ENCODE data around the gene DGAT2L6.

The DGAT2L6 gene

GRCh38 chrX:70166601-70167590, 10.4 kb upstream of the DGAT2L6 start:
- H3K23ac ChIP-seq (ENCODE audit: low read length) = no peak overlapping the region
- H2BK120ac ChIP-seq (ENCODE audit: low read depth, low read length) = no peak overlapping the region
- no peaks in the 10 kb centered on the region for H3K79me2 ChIP-seq (ENCODE audit: control insufficient read depth, insufficient read depth, low read length)
- peaks cover 3% of the 10 kb centered on the region for H3K4me1 ChIP-seq (ENCODE audit: control insufficient read depth, low read depth, low read length)
- no peak overlapping the region for H3K4me3 ChIP-seq (ENCODE audit: low read length)
- H2BK15ac ChIP-seq (replicated peaks; ENCODE audit: low read depth) = no peak overlapping the region
- H2AK5ac ChIP-seq (ENCODE audit: low read length) = no peak overlapping the region
- H3K18ac ChIP-seq (ENCODE audit: low read length) = no peak overlapping the region
- H3K79me1 ChIP-seq (ENCODE audit: low read length) = no peaks in the 10 kb centered on the region
- no peaks in the 10 kb centered on the region for H3K27me3 ChIP-seq (ENCODE audit: insufficient read depth, low read length, poor library complexity)
- no peaks in the 10 kb centered on the region for H3K36me3 ChIP-seq (ENCODE audit: control insufficient read depth, insufficient read depth, low read length)
- H3K27ac ChIP-seq (ENCODE audit: low read depth, low read length) = peak overlapping the region; percentile 45
- no CpG with 5 or more reads among the region's 19 CpGs for WGBS (ENCODE audit: extremely low coverage, insufficient coverage, low lambda C conversion rate)
- no peak overlapping the region for H3K9ac ChIP-seq (ENCODE audit: low read length)
- H3K56ac ChIP-seq (ENCODE audit: low read length) = peak overlapping the region; percentile 17
- no peak overlapping the region for H2BK5ac ChIP-seq (ENCODE audit: low read length)
- no peak overlapping the region for H3K4me2 ChIP-seq (ENCODE audit: low read length)
- DNase-seq = peak; percentile 35
- H4K8ac ChIP-seq (ENCODE audit: low read depth, low read length) = no peak overlapping the region
- H4K5ac ChIP-seq (ENCODE audit: low read length) = no peak overlapping the region
- H3K4ac ChIP-seq (ENCODE audit: low read depth, low read length) = no peak overlapping the region

DNA sequence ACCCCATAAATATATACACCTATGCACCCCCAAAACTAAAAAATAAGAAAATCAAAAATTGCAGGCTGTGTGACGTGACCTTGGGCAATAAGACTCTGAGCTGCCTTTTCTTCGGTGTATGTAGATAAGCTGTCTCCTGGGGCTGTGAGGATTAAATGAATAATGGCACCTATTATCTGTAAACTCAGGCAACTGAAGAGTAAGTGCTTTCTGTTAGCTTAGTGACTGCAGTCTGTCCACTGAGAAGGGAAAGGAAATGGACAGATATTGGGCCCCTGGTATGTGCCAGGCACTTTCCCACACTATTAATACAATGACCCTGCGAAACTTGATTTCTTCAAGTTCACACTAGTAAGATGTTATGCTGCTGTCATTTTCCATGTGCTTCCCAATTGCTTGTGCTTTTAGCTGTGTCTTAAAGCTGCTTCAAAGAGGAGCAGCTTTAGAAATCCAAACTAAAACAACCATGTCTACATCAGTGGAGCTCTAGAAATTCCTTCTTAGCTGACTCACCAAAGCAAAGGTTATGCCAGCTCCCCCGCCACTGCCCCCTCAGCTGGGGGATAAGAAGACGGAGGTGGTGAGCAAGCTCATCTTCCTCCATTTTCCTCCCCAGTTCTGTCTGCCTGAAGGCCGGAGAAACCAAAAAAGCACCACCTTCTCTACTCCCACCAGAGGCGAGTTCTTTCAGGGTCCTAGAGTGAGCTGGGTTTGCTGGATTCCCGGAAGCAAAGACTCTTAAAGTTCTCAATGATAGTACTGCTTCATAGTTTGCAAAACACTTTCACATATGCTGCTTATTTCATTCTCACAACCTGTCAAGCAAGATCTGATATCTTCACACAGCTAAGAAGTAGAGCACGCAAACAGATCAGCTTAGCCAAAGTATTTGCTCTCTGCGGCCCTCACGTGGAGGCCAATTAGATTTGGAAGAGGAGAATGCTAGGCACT, 8.8 kb upstream of the DGAT2L6 start:
- no peak overlapping the region for H3K18ac ChIP-seq (ENCODE audit: low read length)
- H3K27ac ChIP-seq (ENCODE audit: low read depth, low read length) = peak overlapping the region; percentile 57
- DNase-seq = peak; percentile 80
- peaks cover 3% of the 10 kb centered on the region for H3K4me1 ChIP-seq (ENCODE audit: control insufficient read depth, low read depth, low read length)
- H2BK120ac ChIP-seq (ENCODE audit: low read depth, low read length) = no peak overlapping the region
- H3K27me3 ChIP-seq (ENCODE audit: insufficient read depth, low read length, poor library complexity) = no peaks in the 10 kb centered on the region
- no peaks in the 10 kb centered on the region for H3K36me3 ChIP-seq (ENCODE audit: control insufficient read depth, insufficient read depth, low read length)
- no peak overlapping the region for H3K4ac ChIP-seq (ENCODE audit: low read depth, low read length)
- H3K79me1 ChIP-seq (ENCODE audit: low read length) = no peaks in the 10 kb centered on the region
- no peaks in the 10 kb centered on the region for H3K79me2 ChIP-seq (ENCODE audit: control insufficient read depth, insufficient read depth, low read length)
- H4K5ac ChIP-seq (ENCODE audit: low read length) = no peak overlapping the region
- no peak overlapping the region for H2BK15ac ChIP-seq (replicated peaks; ENCODE audit: low read depth)
- no peak overlapping the region for H2AK5ac ChIP-seq (ENCODE audit: low read length)
- no peak overlapping the region for H2BK5ac ChIP-seq (ENCODE audit: low read length)
- H3K23ac ChIP-seq (ENCODE audit: low read length) = no peak overlapping the region
- H3K9ac ChIP-seq (ENCODE audit: low read length) = no peak overlapping the region
- no CpG with 5 or more reads among the region's 11 CpGs for WGBS (ENCODE audit: extremely low coverage, insufficient coverage, low lambda C conversion rate)
- peak overlapping the region; percentile 60 for H3K56ac ChIP-seq (ENCODE audit: low read length)
- H4K8ac ChIP-seq (ENCODE audit: low read depth, low read length) = no peak overlapping the region
- H3K4me2 ChIP-seq (ENCODE audit: low read length) = peak overlapping the region; percentile 20
- H3K4me3 ChIP-seq (ENCODE audit: low read length) = no peak overlapping the region

GRCh38 chrX:70169281-70169680, 8.0 kb upstream of the DGAT2L6 start:
- WGBS (ENCODE audit: extremely low coverage, insufficient coverage, low lambda C conversion rate) = no CpG with 5 or more reads among the region's 7 CpGs
- Histone ChIP-seq H3K9ac (ENCODE audit: low read length) (no peak overlapping the region), H3K23ac (ENCODE audit: low read length) (no peak overlapping the region), H2BK15ac (replicated peaks; ENCODE audit: low read depth) (no peak overlapping the region), H3K18ac (ENCODE audit: low read length) (no peak overlapping the region), H3K56ac (ENCODE audit: low read length) (peak overlapping the region; percentile 34), H4K5ac (ENCODE audit: low read length) (no peak overlapping the region), H2AK5ac (ENCODE audit: low read length) (no peak overlapping the region), H3K27me3 (ENCODE audit: insufficient read depth, low read length, poor library complexity) (no peaks in the 10 kb centered on the region), H4K8ac (ENCODE audit: low read depth, low read length) (no peak overlapping the region), H3K79me2 (ENCODE audit: control insufficient read depth, insufficient read depth, low read length) (no peaks in the 10 kb centered on the region), H3K4me1 (ENCODE audit: control insufficient read depth, low read depth, low read length) (peaks cover 3% of the 10 kb centered on the region), H2BK5ac (ENCODE audit: low read length) (no peak overlapping the region), H3K27ac (ENCODE audit: low read depth, low read length) (no peak overlapping the region), H3K4me2 (ENCODE audit: low read length) (no peak overlapping the region), H3K79me1 (ENCODE audit: low read length) (no peaks in the 10 kb centered on the region), H3K4ac (ENCODE audit: low read depth, low read length) (no peak overlapping the region), H2BK120ac (ENCODE audit: low read depth, low read length) (no peak overlapping the region), H3K36me3 (ENCODE audit: control insufficient read depth, insufficient read depth, low read length) (no peaks in the 10 kb centered on the region), H3K4me3 (ENCODE audit: low read length) (no peak overlapping the region)
- no peak for DNase-seq

DNA sequence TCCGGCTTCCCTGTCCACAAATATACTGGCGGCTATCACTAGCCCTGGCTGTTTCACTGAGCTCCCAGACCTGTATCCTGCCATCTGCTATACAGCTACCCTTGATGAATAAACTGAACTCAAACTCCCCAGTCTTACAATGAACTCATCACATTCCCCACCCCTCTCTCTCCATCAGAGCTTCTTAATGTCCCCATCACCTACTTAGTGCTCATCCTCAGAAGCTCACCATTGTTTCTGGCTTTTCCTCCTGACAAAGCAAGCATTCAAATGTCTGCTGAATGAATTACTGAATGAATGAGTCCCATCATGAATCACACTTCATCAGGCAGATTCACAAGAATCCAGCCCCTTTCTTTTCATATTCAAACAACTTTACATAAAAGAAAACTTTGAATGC, 5.7 kb upstream of the DGAT2L6 start:
- Histone ChIP-seq H3K4me1 (ENCODE audit: control insufficient read depth, low read depth, low read length) (peaks cover 3% of the 10 kb centered on the region), H3K9ac (ENCODE audit: low read length) (no peak overlapping the region), H3K23ac (ENCODE audit: low read length) (no peak overlapping the region), H3K56ac (ENCODE audit: low read length) (no peak overlapping the region), H3K27me3 (ENCODE audit: insufficient read depth, low read length, poor library complexity) (no peaks in the 10 kb centered on the region), H3K27ac (ENCODE audit: low read depth, low read length) (no peak overlapping the region), H2BK15ac (replicated peaks; ENCODE audit: low read depth) (no peak overlapping the region), H3K4me3 (ENCODE audit: low read length) (no peak overlapping the region), H2BK120ac (ENCODE audit: low read depth, low read length) (no peak overlapping the region), H3K79me1 (ENCODE audit: low read length) (no peaks in the 10 kb centered on the region), H4K5ac (ENCODE audit: low read length) (no peak overlapping the region), H3K18ac (ENCODE audit: low read length) (no peak overlapping the region), H3K79me2 (ENCODE audit: control insufficient read depth, insufficient read depth, low read length) (no peaks in the 10 kb centered on the region), H2AK5ac (ENCODE audit: low read length) (no peak overlapping the region), H4K8ac (ENCODE audit: low read depth, low read length) (no peak overlapping the region), H3K36me3 (ENCODE audit: control insufficient read depth, insufficient read depth, low read length) (no peaks in the 10 kb centered on the region), H3K4me2 (ENCODE audit: low read length) (no peak overlapping the region), H2BK5ac (ENCODE audit: low read length) (no peak overlapping the region), H3K4ac (ENCODE audit: low read depth, low read length) (no peak overlapping the region)
- peak; percentile 4 for DNase-seq
- no CpG with 5 or more reads among the region's 2 CpGs for WGBS (ENCODE audit: extremely low coverage, insufficient coverage, low lambda C conversion rate)

DNA sequence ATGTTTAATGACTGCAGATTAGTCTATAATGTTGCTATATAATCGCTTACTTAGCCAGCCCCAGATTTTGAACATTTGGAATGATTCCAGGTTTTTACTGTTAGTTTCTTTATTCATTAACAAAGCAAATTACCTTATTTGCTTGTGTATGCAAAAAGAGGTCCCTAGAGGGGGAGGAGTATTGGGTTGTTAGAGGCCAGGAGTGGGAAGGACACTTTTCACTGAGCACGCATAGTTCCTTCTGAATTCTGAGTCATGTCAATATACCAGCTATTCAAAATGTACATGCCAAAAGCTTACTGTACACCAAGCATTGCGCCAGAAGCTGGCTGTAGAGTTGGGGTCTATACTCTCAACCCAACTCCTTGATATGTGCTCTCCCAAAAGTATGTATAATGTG, 5.1 kb upstream of the DGAT2L6 start:
- no peaks in the 10 kb centered on the region for H3K79me2 ChIP-seq (ENCODE audit: control insufficient read depth, insufficient read depth, low read length)
- no peak overlapping the region for H3K27ac ChIP-seq (ENCODE audit: low read depth, low read length)
- no peaks in the 10 kb centered on the region for H3K36me3 ChIP-seq (ENCODE audit: control insufficient read depth, insufficient read depth, low read length)
- no peak overlapping the region for H2BK15ac ChIP-seq (replicated peaks; ENCODE audit: low read depth)
- H2AK5ac ChIP-seq (ENCODE audit: low read length) = no peak overlapping the region
- H4K5ac ChIP-seq (ENCODE audit: low read length) = no peak overlapping the region
- no peak overlapping the region for H2BK120ac ChIP-seq (ENCODE audit: low read depth, low read length)
- no CpG with 5 or more reads among the region's 3 CpGs for whole genome bisulfite sequencing (ENCODE audit: extremely low coverage, insufficient coverage, low lambda C conversion rate)
- H3K18ac ChIP-seq (ENCODE audit: low read length) = no peak overlapping the region
- no peak overlapping the region for H3K56ac ChIP-seq (ENCODE audit: low read length)
- no peak overlapping the region for H3K4ac ChIP-seq (ENCODE audit: low read depth, low read length)
- no peak overlapping the region for H4K8ac ChIP-seq (ENCODE audit: low read depth, low read length)
- H3K4me1 ChIP-seq (ENCODE audit: control insufficient read depth, low read depth, low read length) = peaks cover under 1% of the 10 kb centered on the region
- H3K79me1 ChIP-seq (ENCODE audit: low read length) = no peaks in the 10 kb centered on the region
- H2BK5ac ChIP-seq (ENCODE audit: low read length) = no peak overlapping the region
- H3K9ac ChIP-seq (ENCODE audit: low read length) = no peak overlapping the region
- H3K4me2 ChIP-seq (ENCODE audit: low read length) = no peak overlapping the region
- no peak overlapping the region for H3K4me3 ChIP-seq (ENCODE audit: low read length)
- H3K23ac ChIP-seq (ENCODE audit: low read length) = no peak overlapping the region
- no peak for DNase-seq
- H3K27me3 ChIP-seq (ENCODE audit: insufficient read depth, low read length, poor library complexity) = no peaks in the 10 kb centered on the region

Data from mesendoderm (in vitro differentiated cells).